ENCODE results near the gene FGFR4.

- no peak for TF ChIP-seq CTCF (conservative IDR thresholded peaks at IDR 0.05)
- no peak for TF ChIP-seq ZFX (IDR thresholded peaks at IDR 0.05)
Measured at GRCh38 chr5:177132136-177133095, 45.7 kb downstream of the FGFR4 start.

All from C4-2B (cell line).